GM11168 (cell line): ENCODE data around the gene FAM171A2.

Experiments
- in situ Hi-C: fragments of 300-500 bp; cut with MboI; formaldehyde crosslinking; loops from one replicate; pipeline ENCODE4 v1.12.0; 2022; ENCODE audit warnings: low sequenced_read_pairs; ENCODE audit not compliant: unreplicated experiment

The FAM171A2 gene

DNA sequence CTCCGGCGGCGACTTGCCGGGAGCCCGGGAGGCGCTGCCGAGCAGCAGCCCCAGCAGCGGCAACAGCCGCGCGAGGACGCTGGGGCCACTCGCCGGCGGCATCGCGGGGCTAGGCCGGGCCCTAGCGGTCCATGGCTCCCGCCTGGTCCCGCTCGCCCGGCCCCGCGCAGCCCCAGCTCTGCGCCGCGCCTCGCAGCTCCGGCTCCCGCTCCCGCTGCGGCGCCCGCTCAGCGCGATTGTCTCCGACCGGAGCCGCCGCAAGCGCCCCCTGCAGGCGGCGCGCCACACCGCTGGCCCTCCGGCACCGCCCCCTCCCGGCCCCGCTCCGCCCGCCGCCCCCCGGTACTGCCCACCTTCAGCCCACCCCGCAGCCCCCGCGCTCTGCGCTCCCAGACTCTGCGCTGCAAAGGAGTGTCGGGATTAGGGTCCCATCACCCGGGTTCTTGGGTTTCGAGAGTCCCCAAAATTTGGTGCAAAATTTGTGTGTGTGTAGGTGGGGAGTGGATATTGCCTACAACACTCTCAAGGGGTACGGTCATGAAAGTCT lies at the start of gene FAM171A2:
FAM171A2 (minus strand) TSS at position 241 of the 547 bp plus-strand sequence; CDS start at position 102, 139 bp downstream.
- in situ Hi-C loops: no loop called here

DNA sequence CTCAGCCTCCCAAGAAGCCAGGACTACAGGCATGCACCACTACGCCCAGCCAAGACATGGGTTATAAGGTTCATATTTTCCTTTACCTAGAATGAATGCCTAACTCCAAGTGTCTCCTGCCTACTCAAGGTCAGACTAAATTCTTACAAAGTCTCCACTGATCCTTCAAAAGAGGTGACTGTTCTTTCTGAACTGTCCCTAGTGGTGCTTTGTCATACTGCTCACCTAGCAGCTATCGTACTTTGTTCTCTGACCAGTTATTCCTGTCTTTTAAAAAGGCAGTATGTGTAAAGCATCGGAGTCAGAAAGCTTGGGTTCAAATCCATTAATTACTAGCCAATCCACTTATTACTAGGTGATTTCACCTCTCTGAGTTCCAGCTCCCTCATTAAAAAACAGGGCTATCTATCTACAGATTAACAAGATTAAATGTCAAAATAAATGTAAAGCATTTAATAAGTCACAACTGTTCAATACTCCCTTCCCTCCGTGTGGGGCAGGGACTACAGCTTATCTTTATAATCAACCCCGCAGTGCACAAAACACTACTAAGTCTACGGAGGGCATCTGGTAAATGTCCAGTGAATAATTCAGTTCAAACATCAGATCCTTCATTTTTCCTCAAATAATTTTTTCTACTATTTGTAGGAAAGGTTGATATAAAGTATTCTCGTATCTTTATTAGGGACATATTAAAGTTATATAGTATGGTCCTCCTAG lies 45.8 kb upstream of the FAM171A2 start:
- in situ Hi-C loops: no loop called here

DNA sequence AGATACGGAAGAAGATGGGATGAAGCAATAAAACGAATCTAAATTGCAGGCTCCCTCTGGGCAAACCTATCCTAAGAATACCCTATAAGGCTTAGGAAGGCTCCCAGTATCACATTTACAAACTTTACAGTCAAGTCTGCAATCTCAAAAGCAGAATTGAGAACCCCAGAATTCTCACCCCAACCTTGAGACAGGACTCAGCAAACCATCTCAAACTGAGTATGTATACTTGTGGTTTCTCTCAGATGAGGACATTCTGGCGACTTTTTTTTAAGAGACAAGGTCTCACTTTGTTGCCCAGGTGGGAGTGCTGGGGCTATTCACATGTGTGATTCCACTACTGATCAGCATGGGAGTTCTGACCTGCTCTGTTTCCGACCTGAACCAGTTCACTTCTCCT lies 45.1 kb upstream of the FAM171A2 start:
- in situ Hi-C loops: no loop called here

DNA sequence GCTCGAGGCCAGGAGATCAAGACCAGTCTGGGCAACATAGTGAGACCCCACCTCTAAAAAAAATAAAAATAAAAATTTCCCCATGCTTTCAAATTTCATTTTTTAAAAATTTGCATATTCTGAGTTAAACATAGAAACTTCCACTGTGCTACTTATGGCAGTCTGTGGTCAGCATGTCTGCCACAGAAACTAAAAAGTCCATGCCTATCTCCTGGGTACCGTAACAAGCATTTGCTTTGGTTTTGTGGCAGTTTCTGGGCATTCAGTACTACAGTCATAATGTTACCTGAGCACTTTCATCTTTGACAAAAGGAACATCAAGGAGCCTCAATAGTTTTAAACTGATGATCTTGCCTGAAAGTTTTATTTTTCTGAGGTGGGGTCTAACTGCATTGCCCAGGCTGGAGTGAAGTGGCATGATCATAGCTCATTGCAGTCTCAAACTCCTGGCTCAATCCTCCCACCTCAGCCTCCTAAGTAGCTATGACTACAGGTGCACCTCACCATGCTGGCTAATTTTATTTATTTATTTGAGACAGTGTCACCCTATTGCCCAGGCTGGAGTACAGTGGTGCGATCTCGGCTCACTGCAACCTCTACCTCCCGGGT lies 39.0 kb upstream of the FAM171A2 start:
- in situ Hi-C loops: no loop called here

DNA sequence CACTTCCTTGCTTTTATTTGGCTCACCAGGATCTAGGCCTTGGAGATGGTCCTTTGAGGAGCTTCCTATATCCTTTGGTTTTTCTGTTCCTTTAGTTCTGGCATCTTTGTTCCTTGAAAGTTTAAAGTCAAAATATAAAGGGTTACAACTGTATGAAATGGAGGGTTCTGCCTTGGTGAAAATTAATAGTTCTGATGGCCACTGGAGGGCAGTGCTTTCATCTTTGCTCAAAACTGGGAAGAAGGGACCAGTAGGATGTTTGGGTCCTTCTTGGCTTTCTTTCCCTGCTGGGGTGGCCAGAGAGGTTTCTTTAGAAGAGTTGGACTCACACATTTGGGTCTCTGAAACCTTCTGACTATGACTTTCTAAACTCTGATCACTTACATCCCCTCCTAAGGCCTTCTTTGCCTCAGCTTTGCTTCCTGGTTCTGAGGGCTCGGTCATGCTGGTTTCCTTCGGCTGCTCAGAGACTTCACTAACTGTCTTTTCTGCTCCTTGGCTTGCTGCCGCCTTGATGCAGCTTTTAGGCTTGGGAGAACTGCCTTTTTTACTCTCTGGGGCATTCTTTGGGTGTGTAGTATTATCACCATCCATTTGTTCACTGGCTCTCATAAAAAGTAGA lies 36.7 kb upstream of the FAM171A2 start:
- in situ Hi-C loops: no loop called here

DNA sequence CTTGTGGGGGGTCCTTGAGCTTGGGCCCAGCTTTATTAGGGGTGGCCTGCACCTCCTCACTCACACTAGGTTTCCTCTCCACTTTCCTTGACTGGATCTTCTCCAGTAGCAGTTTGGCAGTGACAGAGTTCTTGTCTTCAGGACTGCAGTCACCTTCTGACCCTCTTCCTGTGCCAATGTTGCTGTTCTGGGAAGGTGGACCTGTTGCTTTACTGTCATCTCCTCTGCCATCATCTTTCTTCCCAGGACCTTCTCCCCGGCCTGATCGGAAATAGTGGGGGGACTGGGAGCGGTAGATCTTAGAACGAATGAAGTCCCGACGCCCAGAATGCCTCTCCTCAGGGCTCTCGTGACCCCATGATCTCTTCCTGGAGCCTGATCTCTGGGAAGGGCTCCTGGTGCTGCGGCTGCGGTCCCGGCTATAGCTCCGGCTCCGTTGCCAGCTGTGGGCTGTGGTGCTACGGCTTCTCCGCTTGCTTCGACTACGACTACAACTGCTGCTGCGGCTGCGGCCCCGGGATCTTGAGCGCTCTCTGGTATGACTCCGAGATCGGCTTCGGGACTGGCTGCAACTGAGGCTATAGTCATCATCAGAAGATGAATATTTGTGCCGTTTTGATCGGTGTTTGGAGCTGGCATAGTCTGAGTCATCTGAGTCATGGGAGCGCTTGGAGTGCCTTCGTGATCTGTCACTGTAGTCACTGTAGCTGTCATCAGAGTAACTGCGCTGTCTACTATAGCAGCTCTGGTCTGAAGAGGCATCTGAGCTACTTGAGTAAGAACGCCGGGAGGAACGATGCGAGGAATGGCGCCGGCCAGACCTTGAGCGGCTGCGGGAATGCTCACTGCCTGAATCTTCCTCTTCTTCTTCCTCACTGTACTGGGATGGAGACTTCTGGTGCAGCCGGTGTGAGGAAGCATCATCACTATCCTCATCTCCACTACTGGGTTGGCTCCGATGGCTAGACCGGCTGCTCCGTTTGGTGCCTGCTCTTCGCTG lies 35.3 kb upstream of the FAM171A2 start:
- in situ Hi-C loops: loop anchor here (10.0 kb wide), 1 partner anchor 116 kb away; no protein-coding TSS in a partner anchor

DNA sequence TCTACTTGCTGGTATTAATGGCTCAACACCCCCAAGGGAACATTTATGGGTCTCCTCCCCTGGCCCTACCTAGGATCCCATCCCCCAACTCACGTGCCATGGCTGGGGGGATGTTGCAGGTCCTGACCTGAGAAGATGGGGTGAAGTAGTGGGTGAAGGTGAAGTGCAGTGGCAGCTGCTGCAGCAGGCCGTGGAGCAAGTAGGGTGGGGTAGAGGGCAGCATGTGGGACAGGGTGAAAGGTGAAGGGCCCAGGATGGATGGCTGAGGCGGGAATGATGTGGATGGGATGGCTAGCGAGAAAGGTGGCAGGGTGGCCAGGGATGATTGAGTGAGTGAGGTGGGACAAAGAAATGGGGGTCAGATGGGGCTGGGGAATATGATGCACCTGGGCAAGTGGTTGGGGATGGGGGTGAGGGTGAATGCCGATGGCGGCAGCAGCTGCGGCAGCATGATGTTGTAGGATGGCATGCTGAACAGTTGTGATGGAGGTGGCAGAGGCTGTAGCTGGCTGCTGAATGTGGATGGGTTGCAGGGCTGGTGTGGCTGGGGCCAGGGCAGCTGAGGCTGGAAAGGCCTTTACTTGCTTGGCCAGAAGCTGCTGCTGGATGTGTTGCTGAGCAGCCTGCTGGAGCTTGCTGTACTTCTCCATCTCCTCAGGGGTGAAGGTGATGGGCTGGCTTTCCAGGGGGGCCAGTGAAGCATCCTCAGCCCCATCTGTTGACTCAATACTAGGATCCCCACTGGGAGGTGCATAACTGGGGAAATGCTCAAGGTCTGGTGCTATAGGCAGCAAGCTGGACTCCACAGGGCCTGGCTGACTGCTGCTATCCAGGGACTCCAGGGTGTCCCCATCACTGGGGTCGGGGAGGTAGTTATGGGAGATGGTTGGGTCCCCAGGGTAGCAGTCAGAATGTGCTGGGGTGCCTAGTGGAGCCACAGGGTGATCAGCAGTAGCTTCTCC lies 34.1 kb upstream of the FAM171A2 start:
- in situ Hi-C loops: loop anchor here (10.0 kb wide), 1 partner anchor 117 kb away; no protein-coding TSS in a partner anchor

DNA sequence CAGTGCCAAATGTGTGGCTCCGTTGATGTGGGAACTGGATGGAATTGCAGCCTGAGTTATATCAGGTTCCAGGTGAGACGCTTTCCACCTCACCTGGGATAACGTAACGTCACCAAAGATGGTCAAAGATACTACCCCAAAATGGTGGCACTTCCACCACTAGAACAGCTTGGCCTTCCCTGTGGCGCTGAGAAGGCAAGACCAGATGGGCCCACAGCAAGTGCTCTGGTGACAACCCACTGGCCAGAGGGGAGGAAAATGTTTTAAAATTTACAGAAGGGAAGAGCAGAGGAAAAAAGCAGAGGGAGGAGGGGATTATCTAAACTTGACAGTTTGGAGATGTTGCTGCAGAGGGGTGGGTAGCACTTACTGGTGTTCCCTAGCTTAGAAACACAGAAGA lies 33.3 kb upstream of the FAM171A2 start:
- in situ Hi-C loops: loop anchor here (10.0 kb wide), 1 partner anchor 118 kb away; no protein-coding TSS in a partner anchor

DNA sequence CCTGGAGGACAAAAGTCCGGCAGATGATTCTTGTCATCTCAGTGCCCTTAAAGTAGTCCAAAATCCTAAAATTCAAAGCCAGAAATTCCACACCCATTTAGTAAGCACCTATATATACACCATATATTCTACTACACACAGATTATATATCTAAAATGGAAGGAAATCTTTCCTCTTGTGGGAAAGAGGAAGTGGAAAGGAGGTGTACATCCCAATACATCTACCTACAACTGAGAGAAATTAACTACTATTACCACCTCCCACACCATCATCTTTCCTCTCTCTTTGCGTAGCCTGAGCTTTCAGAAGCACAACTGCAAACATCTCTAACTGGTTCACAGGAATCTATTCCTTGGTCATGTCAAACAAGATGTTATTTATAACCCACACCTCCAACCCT lies 31.2 kb upstream of the FAM171A2 start:
- in situ Hi-C loops: loop anchor here (10.0 kb wide), 1 partner anchor 120 kb away; no protein-coding TSS in a partner anchor

DNA sequence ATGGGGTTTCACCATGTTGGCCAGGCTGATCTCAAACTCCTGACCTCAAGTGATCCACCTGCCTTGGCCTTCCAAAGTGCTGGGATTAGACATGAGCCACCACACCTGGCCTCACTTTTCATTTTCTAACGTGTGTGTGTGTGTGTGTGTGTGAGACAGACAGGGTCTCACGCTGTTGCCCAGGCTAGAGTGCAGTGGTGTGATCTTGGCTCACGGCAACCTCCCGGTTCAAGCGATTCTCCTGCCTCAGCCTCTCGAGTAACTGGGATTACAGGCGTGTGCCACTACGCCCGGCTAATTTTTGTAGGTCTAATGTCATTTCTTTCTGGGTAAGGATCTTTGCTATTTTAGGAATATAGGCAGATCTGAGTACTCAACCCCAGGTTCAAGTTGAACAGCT lies 30.5 kb upstream of the FAM171A2 start:
- in situ Hi-C loops: loop anchor here (10.0 kb wide), 1 partner anchor 121 kb away; no protein-coding TSS in a partner anchor

DNA sequence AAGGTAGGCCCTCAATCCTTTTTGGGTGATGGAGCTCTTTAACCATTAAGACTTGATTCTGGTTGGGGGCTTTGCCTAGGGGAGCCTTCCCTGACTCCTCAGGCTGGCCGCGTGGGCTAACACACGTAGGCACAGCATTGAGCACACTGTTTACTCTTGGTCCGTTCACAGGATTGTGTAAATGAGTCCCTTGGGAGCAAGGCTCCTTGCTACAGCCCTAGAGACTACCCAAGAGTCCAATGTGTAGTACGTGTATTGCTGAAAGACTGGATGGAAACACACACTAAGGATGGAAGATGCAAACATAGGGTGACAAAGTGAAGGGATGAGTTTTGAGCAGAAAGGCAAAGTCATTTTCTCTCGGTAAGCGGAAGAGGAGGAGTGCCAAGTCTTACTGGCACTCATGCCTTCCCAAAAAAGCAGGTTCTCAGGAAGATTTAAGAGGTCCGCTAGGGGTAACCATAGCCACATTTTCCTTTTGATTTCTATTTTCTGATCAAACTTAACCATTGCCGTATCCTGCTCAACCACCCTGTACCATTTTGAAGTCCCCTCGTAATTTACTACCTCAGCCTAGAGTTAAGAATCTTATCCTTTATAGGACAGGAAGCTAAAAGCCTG lies 26.7 kb upstream of the FAM171A2 start:
- in situ Hi-C loops: loop anchor here (10.0 kb wide), 1 partner anchor 124 kb away; no protein-coding TSS in a partner anchor

DNA sequence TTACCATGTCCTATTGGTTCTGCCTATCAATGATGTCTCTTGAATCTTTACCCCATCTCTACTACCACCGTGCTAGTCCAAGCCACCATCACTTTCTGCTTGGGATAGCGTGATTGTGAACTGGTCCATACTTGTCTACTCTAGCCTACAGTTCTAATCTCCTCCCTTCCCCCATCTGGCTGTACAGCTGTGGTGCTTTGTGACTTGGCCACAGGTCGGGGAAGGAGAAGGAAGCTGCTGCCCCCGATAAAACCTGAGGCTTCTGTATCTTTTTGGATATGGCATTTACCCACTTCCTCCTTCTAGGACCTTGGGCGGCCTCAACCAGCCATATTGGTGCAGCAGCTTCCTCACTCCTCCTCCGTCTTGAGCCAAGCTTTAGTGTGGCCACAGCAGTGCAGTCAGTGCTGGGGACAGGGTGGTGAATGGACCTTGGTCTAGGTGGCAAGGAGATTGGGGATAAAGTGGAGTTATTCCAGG lies 26.1 kb upstream of the FAM171A2 start:
- in situ Hi-C loops: loop anchor here (10.0 kb wide), 1 partner anchor 125 kb away; no protein-coding TSS in a partner anchor

DNA sequence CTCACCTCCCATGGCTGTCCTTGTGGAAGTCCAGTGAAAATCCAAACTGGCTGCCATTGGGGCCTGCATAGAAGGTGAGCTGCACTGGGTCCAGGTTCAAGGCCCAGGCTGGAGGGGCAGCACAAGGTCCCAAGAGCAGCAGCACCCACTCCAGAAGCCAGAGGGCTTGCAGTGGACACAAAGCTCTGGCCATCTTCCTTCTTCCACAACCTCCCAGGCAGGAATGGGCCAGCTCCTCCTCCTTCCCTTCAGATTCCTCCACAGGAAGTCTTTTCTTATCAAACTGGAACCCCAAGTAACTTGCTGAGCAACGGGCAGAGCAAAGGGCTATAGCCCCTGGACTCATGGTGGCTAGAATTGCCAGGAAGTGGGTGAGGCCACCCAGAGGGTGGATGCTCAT lies 25.6 kb upstream of the FAM171A2 start, which contains the start of gene ITGA2B:
ITGA2B (minus strand) TSS at position 369 of the 400 bp plus-strand sequence; CDS start at position 193, 176 bp downstream.
- in situ Hi-C loops: no loop called here

DNA sequence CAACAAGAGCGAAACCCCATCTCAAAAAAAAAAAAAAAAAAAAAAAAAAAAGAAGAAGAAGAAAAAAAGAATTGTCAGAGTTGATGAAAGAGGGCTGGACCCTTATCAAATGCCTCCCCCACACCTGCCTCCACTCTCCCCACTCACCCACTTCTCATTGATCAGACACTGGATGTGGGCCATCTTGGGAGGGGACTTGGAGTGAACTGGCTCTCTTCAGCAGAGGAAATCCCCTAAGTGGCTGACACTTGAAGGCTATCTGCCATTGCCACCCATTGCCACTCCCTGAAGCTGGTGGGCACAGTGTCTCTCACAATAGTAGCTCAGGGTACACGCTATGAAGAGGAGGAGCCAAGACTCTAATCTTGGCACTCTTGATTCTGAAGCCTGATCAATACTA lies 24.2 kb upstream of the FAM171A2 start:
- in situ Hi-C loops: no loop called here

DNA sequence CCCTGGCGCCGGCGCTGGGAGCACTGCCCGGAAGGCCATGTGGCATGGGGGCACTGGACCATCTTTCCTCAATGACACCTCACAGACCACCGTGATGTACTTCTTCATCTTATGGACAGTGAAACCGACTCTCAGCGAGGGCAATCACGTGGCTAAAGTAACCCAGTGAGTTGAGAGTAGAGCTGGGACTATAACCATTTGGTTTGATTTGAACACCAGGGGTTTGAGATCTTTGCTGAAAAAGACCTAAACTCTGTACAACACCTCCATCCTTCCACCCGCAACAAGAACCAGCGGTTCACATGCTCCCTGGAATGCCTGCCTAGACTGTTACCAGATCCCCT lies 22.5 kb upstream of the FAM171A2 start:
- in situ Hi-C loops: no loop called here

DNA sequence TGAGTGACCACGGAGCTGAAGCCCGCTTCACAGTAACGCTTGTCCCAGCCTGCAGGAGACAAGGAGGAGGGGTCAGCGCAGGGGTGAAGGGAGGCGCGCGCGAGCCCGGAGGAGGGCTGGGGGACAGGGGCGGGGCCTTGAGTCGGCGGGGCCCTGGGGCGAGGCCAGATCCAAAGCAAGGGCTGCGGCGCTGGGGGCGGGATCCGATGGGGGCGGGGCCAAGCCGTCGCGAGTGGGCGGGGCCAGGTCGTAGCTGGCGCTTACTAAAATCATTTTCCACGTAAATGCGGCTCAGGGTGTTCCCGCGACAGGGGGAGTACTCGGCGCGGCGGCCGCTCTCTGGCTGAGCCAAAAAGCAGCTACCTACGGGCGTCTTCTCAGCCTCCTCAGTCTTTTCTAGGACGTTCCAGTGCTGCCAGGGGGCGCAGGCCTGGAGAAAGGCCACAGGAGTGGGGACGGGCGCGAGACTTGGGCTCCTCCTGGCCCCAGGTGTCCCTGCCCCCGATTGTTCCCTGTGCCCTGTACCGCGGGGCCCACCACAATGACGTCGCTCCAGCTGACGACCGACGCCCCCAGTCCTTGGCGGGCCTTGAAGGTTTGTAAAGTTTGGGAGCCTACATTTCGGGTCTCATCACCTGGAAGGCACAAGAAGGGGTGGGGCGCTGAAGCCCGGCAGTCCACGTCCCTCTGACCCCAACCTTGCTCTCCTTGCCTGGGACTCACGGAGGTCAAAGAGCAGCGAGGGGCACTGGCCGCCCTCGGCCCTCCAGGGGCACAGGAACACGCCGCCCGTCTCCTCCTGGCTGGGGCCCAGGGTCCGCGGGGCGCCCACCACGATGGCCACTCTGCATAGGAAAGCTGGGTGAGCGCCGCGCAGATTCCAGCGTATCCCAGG lies 21.9 kb upstream of the FAM171A2 start:
- in situ Hi-C loops: no loop called here

DNA sequence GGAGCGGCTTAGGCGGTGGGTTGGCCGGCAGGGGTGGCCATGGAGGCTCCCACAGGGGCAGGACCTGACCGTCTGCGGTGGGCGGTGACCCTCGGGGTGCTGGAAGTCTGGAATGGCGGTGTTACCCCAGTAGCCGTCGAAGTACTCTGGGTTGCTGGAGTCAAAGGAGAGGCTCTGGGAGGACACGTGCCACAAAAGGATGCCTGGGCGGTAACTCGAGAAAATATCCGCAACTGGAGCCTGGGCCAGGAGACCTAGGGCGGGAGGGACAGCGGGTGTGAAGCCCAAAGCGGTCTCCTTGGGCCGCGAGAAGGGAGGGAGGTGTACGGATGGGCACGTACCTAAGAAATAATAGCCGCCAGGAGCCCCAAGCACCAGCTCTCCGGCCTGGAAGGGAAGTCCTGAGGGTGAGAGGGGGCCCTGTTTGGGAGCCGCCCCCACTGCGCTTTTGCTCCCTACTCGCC lies 21.2 kb upstream of the FAM171A2 start:
- in situ Hi-C loops: no loop called here
